NCI-H146 treated with DMSO at 0.1 percent for 48 hours (cell line): ENCODE results near the gene TEKT5.
"Not testable (repeated sequence)": the region's sequence is repeated elsewhere in the genome, so short reads cannot be mapped to it uniquely, and the experiment has no call there.

Experiments used
- DNase-seq: peaks from one replicate; lab custom pipeline; 2025; ENCODE audit not compliant: unreplicated experiment; lab: John Stamatoyannopoulos, UW

The TEKT5 gene

GRCh38 chr16:10694830-10695229 is at the start of gene TEKT5:
TSS of gene TEKT5 (minus strand) at chr16:10694930. CDS start at chr16:10694873, 57 bp downstream.
- DNase-seq = no peak

- DNase-seq = peak; percentile 95
These were observed 49.1 kb upstream of the TEKT5 start, which contains the start of gene NUBP1 for GRCh38 chr16:10743610-10744369. TSS of gene NUBP1 (plus strand) at chr16:10743842. CDS start at chr16:10743864, 22 bp downstream.

- DNase-seq = no peak
These were observed 48.5 kb upstream of the TEKT5 start for GRCh38 chr16:10743227-10743609.

- no peak for DNase-seq
These were observed 47.1 kb upstream of the TEKT5 start for GRCh38 chr16:10741844-10742243.

- DNase-seq = not testable (repeated sequence)
These were observed 46.5 kb upstream of the TEKT5 start for GRCh38 chr16:10741249-10741648.

GRCh38 chr16:10740845-10741208 is 46.1 kb upstream of the TEKT5 start:
- no peak for DNase-seq

GRCh38 chr16:10740000-10740844 is 45.5 kb upstream of the TEKT5 start:
- no peak for DNase-seq

GRCh38 chr16:10738231-10739077 is 43.7 kb upstream of the TEKT5 start:
- no peak for DNase-seq

- DNase-seq = peak; percentile 70
These were observed 42.4 kb upstream of the TEKT5 start for GRCh38 chr16:10737068-10737625.

GRCh38 chr16:10731790-10732189 is 37.1 kb upstream of the TEKT5 start:
- no peak for DNase-seq

GRCh38 chr16:10729104-10730048 is 34.6 kb upstream of the TEKT5 start:
- no peak for DNase-seq

- DNase-seq = no peak
These were observed 33.5 kb upstream of the TEKT5 start for GRCh38 chr16:10728003-10728887.

- no peak for DNase-seq
These were observed 14.2 kb upstream of the TEKT5 start for GRCh38 chr16:10708969-10709368.

GRCh38 chr16:10699756-10700155 is 5.0 kb upstream of the TEKT5 start:
- no peak for DNase-seq

- DNase-seq = no peak
These were observed 424 bp downstream of the TEKT5 start for GRCh38 chr16:10694306-10694705.

- DNase-seq = no peak
These were observed 841 bp downstream of the TEKT5 start for GRCh38 chr16:10693889-10694288.

- DNase-seq = no peak
These were observed 2.3 kb downstream of the TEKT5 start for GRCh38 chr16:10692470-10692869.

GRCh38 chr16:10688726-10689125 is 6.0 kb downstream of the TEKT5 start:
- no peak for DNase-seq

- no peak for DNase-seq
These were observed 6.4 kb downstream of the TEKT5 start for GRCh38 chr16:10688291-10688690.
